Transverse colon (tissue), 4 donors: ENCODE data around the gene TSPAN6. TPM values are rescaled to one million over a fixed set of nuclear protein-coding genes. Genes with fewer than 3 reads are reported as not detected.

Experiments used
- DNase-seq: peaks from one replicate; pipeline ENCODE4 v3.0.0-alpha.2; 2019
- H3K27ac ChIP-seq, 4 donors: fragments of 200-600 bp; sonication (generic); 2 replicates each; pipeline ENCODE4 v1.5.1; 2016 to 2018; ENCODE audit warnings: inconsistent platforms in 4 of 4
- H3K27me3 ChIP-seq: fragments of 200-600 bp; sonication (generic); 2 replicates; pipeline ENCODE4 v1.5.1; 2017; ENCODE audit warnings: inconsistent platforms
- H3K36me3 ChIP-seq, 4 donors: fragments of 200-600 bp; sonication (generic); 2 replicates each; pipeline ENCODE4 v1.5.1; 2017 to 2019; ENCODE audit warnings: inconsistent platforms in 4 of 4
- H3K4me1 ChIP-seq, 4 donors: fragments of 200-600 bp; sonication (generic); 2 replicates each; pipeline ENCODE4 v1.5.1; 2017 to 2020; ENCODE audit warnings: inconsistent platforms in 4 of 4
- H3K4me3 ChIP-seq, 4 donors: fragments of 200-600 bp; sonication (generic); 1 replicate in 1 of 4; 2 replicates in 3 of 4; pipeline versions ENCODE4 v1.5.1 to v1.6.1; 2017 to 2019; ENCODE audit warnings: inconsistent platforms in 4 of 4
- H3K9me3 ChIP-seq, 2 donors: fragments of 200-600 bp; sonication (generic); 2 replicates each; pipeline ENCODE4 v1.5.1; 2017 to 2019; ENCODE audit warnings: inconsistent platforms in 2 of 2
- EP300 ChIP-seq: sonication (generic); formaldehyde crosslinking; IDR thresholded peaks from one replicate; pipeline ENCODE4 v1.6.1; 2017; ENCODE audit warnings: antibody characterized with exemption, low read depth
- POLR2A ChIP-seq: fragments of 450-650 bp; IDR thresholded peaks from one replicate; pipeline ENCODE4 v1.6.1; 2016; ENCODE audit warnings: antibody characterized with exemption, mild to moderate bottlenecking, moderate library complexity
- POLR2AphosphoS5 ChIP-seq, 3 donors: sonication (generic); formaldehyde crosslinking; IDR thresholded peaks; one replicate each; pipeline ENCODE4 v1.6.1; 2016; ENCODE audit warnings: antibody characterized with exemption in 3 of 3
- WGBS, 2 donors: methylation state at CpG; one replicate each; pipeline ENCODE4 v1.1.5; 2018; ENCODE audit warnings: low coverage in 1 of 2; 5-methylcytosine and 5-hydroxymethylcytosine counted together
- in situ Hi-C, 4 donors: fragments of 200-750 bp; cut with MboI; loops; one replicate each; pipeline versions ENCODE4 v1.15.0 to v1.15.1; 2017; ENCODE audit warnings: low sequenced_read_pairs in 3 of 4, low pct_ligation_motif_present in 1 of 4, low pct_unique_long_range_greater_than_20kb in 1 of 4
- intact Hi-C: fragments of 100-400 bp; cut with DNase I; formaldehyde crosslinking; loops from one replicate; pipeline ENCODE4 v1.15.1; 2023; ENCODE audit warnings: low total_unique reads
- total RNA-seq, 4 donors: library from RNA; depleted of rRNA; stranded (reverse); fragments of >200 nt; gene quantifications; one replicate each; pipeline ENCODE4 v1.1.0, GENCODE V29; 2016
- TF ChIP-seq, protein P1 (sequence below), 5 experiments: fragments of 200-600 bp in 3 of 5; fragments of 450-650 bp in 2 of 5; sonication (generic) in 3 of 5; IDR thresholded peaks; 1 replicate in 2 of 5; 2 replicates in 3 of 5; pipeline ENCODE4 v1.5.1; 2016 to 2017; ENCODE audit warnings: antibody characterized with exemption in 5 of 5, inconsistent platforms in 3 of 5, mild to moderate bottlenecking in 2 of 5, moderate library complexity in 1 of 5

TSPAN6 gene
- total RNA-seq, 4 donors from 2014 or later = 16.7 to 114 (median 70.3) TPM

DNA sequence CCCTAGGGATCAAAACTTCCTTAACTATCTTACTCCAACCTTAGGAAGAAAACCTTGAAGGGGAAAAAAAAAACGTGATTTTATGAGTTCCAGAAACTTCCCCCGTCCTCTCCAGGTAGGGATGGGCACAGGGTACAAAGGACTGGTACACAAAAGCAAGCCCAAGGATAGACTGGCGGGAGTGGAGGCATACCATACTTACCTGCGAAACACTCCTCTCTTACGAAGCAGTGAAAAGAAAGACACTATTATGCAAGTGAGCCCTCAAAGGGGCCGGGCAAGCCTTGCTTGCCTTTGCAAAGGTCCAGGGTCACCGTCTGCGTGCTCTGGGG is 651 bp downstream of the TSPAN6 start:
- 46% methylated on average over 8 of the region's 8 CpGs; no CpG with 5 or more reads in 1 of the 2 donors for WGBS, 2 donors
- TF ChIP-seq POLR2AphosphoS5 (IDR thresholded peaks at IDR 0.05) (no peak), EP300 (no peak), POLR2A (no peak)
- TF ChIP-seq, protein P1, sequence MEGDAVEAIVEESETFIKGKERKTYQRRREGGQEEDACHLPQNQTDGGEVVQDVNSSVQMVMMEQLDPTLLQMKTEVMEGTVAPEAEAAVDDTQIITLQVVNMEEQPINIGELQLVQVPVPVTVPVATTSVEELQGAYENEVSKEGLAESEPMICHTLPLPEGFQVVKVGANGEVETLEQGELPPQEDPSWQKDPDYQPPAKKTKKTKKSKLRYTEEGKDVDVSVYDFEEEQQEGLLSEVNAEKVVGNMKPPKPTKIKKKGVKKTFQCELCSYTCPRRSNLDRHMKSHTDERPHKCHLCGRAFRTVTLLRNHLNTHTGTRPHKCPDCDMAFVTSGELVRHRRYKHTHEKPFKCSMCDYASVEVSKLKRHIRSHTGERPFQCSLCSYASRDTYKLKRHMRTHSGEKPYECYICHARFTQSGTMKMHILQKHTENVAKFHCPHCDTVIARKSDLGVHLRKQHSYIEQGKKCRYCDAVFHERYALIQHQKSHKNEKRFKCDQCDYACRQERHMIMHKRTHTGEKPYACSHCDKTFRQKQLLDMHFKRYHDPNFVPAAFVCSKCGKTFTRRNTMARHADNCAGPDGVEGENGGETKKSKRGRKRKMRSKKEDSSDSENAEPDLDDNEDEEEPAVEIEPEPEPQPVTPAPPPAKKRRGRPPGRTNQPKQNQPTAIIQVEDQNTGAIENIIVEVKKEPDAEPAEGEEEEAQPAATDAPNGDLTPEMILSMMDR (IDR thresholded peaks at IDR 0.05) = no peak
- Histone ChIP-seq H3K4me1 (peaks cover 0 to 9% (median 2%) of the 10 kb centered on the region in 4 donors), H3K36me3 (no peaks in the 10 kb centered on the region), H3K4me3 (peak overlapping the region; percentile 18 to 64 (median 46)), H3K27me3 (no peaks in the 10 kb centered on the region), H3K9me3 (no peaks in the 10 kb centered on the region), H3K27ac (peak overlapping the region; percentile 38 to 85 (median 76))
- in situ Hi-C loops (no loop called here), intact Hi-C loops (no loop called here)
- DNase-seq = no peak

DNA sequence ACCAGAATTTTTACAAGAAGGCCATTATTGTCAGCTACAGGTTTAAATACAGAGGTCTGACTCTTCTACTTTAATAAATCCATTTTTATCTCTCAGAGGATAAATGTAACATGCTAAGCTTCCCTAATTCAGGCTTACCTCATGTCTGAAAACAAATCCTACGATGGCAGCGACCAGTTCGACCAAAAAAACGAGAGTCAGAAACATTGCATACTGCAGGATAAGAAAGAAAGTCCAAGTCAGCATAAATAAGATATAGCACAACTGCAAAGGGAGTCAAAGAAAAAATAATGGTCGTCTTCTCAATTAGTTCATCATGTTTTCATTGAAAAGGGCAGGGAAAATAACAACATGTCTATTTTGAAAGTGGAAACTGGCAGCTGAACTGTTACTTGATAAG is 1.6 kb downstream of the TSPAN6 start:
- Histone ChIP-seq H3K4me3 (peak overlapping the region in 2 of 4 donors; percentile 35 to 64), H3K27ac (no peak overlapping the region), H3K27me3 (no peaks in the 10 kb centered on the region), H3K9me3 (no peaks in the 10 kb centered on the region), H3K4me1 (peaks cover 0 to 9% (median 2%) of the 10 kb centered on the region in 4 donors), H3K36me3 (no peaks in the 10 kb centered on the region)
- no peak for TF ChIP-seq POLR2A
- no peak for TF ChIP-seq POLR2AphosphoS5 (IDR thresholded peaks at IDR 0.05)
- no peak for TF ChIP-seq EP300
- TF ChIP-seq, protein P1 (IDR thresholded peaks at IDR 0.05) = no peak
- intact Hi-C loops (no loop called here), in situ Hi-C loops (no loop called here)
- DNase-seq = no peak
- WGBS, 2 donors = 60% methylated on average over 5 of the region's 5 CpGs; no CpG with 5 or more reads in 1 of the 2 donors

DNA sequence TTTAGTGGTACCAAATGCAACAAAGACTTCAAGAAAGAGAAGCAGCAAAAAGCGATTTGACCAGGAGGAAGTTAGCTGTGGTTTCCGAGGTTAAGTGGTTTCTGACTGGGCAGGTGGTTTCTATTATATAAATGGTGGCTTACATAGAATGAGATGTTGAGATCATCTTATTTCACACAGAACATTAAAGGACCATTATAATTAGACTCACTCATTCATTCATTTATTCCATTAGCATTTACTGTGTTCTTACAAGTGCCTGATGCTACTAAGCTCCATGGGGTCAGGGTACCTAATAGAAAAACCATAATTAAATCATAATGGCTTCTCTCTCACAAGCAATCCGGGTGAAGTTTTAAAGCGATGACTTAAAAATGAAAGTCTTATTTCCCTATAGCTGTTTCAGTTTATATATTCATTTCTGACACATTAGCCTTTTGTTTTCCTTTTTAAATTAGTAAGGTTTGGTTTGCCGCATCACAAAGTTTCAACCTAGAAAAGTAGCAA is 10.6 kb downstream of the TSPAN6 start:
- TF ChIP-seq POLR2A (no peak), POLR2AphosphoS5 (IDR thresholded peaks at IDR 0.05) (no peak), EP300 (no peak)
- TF ChIP-seq, protein P1 (IDR thresholded peaks at IDR 0.05) = no peak
- 59 to 65% methylated on average over 3 to 5 of the region's 5 CpGs for WGBS, 2 donors
- no peak for DNase-seq
- in situ Hi-C loops = no loop called here
- Histone ChIP-seq H3K4me3 (no peak overlapping the region), H3K4me1 (no peaks in the 10 kb centered on the region), H3K27me3 (no peaks in the 10 kb centered on the region), H3K9me3 (no peaks in the 10 kb centered on the region), H3K36me3 (no peaks in the 10 kb centered on the region), H3K27ac (no peak overlapping the region)
- intact Hi-C loops = no loop called here

DNA sequence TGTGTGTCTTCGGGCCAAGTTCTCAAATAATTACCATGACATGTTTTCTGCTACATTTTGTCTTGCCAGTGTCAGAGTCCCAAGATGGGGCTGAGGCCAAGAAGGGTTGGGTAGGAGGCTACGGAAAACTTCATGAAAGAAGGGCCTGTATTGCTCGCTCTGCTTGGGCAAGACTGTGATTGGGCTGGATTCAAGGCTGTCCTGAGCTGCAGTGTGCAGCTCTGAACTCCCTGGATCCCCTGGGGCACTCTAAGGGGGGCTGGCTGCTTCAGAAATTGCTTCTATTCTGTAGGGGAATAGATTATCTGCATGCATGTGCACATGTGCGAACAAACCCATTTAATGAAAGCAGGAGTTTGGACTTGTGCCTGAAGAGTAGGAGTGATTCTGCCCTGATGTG is 13.6 kb downstream of the TSPAN6 start:
- no peaks in the 10 kb centered on the region for H3K4me1 ChIP-seq
- no peaks in the 10 kb centered on the region for H3K9me3 ChIP-seq
- TF ChIP-seq POLR2AphosphoS5 (IDR thresholded peaks at IDR 0.05) (no peak), POLR2A (no peak), EP300 (no peak)
- TF ChIP-seq, protein P1 (IDR thresholded peaks at IDR 0.05) = no peak
- H3K27ac ChIP-seq = no peak overlapping the region
- no peak for DNase-seq
- no peaks in the 10 kb centered on the region for H3K36me3 ChIP-seq
- in situ Hi-C loops = loop anchor here in 2 of 4 donors (25.0 kb wide), 1 partner anchor 111 kb away; no protein-coding TSS in a partner anchor
- intact Hi-C loops = no loop called here
- H3K4me3 ChIP-seq = no peak overlapping the region
- 40 to 73% methylated on average over 1 to 4 of the region's 4 CpGs for WGBS, 2 donors
- no peaks in the 10 kb centered on the region for H3K27me3 ChIP-seq
